ENCODE results near the gene SEMA3D.

The SEMA3D gene

DNA sequence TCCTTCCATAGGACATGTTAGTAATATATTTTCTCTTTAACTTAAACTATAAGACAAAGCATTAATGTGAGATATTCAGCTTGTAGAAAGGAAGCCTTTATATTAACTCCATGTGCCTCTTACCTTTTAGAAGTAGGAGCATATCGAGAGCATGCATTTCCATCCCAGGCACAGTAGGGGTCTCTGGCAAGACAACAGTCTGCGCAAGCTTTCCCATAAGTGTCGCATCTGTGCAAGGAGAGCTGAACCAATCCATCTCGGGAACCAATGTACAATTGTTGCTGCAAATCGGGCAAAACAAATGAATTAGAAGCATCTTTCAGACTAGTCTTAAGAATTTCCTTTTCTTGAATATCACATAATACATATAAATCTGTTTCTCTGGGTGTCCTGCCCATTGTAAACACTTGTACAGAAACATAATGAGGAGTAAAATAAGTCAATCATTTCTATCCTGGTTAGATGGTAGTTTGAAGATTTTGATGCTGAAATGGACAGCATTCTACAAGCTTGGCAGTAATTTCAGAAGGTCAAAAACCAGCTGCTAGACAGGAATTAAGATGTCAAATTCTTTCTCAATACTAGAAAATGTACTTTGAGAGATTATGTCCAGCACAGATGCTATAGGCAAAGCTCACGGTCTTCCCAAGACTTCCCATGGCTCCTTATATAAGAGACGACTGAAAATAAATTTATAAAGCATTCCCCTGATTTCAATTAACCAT is 171.8 kb downstream of the SEMA3D start:
- no peak for DNase-seq (ENCODE audit: low spot score)
- no peak for TF ChIP-seq CTCF (IDR thresholded peaks at IDR 0.05)
- Histone ChIP-seq H3K4me3 (no peak overlapping the region), H3K27ac (no peak overlapping the region)

DNA sequence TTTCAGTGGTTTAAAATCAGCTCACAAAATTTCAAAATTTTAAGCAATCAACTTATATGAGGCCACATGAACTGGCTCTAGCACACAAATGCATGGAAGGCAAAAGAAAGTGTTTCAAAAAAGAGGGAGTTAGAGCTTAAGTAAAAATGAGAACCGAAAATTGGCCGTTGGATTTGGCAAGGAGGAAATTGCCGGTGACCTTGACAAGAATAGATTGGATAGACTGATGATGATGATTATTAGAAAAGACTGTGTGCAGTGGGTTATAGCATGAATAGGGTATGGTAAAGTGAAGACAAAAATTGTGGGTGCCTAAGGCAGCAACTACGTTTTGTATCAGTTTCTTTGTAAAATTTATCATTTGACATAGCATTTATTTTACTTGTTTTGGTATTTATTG is 175.7 kb downstream of the SEMA3D start:
- no peak overlapping the region for H3K27ac ChIP-seq
- DNase-seq (ENCODE audit: low spot score) = no peak
- TF ChIP-seq CTCF (IDR thresholded peaks at IDR 0.05) = no peak
- no peak overlapping the region for H3K4me3 ChIP-seq

DNA sequence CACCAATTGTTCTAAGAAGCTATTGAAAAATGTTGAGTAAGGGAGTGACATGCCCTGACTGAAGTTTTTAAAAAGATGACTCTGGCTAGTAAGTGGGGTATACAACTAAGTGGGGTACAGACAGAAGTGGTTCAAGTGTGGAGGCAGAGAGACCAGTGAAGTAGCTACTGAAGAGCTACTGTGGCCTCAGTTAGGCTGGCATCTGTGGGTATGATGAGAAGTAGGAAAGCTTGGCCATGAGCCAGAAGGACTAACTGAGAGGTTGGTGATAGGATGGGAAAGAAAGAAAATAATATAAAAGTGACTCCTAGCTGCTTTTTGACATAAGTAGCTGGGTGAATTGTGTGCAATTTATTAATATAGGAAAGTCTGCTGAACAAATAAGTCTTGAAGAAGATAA is 176.6 kb downstream of the SEMA3D start:
- Histone ChIP-seq H3K4me3 (no peak overlapping the region), H3K27ac (no peak overlapping the region)
- TF ChIP-seq CTCF (IDR thresholded peaks at IDR 0.05) = no peak
- DNase-seq (ENCODE audit: low spot score) = no peak

DNA sequence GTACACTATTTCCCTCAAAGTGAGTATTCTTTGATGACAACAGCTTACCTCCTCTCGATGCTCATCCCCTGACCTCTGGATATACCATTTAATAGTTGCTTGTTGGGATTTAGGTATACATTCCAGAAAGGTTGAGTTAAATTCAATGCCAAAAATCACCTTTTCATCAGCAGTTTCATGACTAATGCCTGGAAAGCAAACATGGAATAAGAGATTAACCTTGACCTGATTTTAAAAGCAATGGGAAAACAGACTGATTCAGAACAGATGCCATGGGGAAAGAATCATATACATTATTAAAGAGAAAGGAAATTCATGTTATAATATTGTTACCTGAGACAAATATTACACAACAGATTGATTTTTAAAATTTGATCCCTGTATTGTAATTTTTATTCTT is 180.1 kb downstream of the SEMA3D start:
- TF ChIP-seq CTCF (IDR thresholded peaks at IDR 0.05) = no peak
- no peak overlapping the region for H3K4me3 ChIP-seq
- no peak overlapping the region for H3K27ac ChIP-seq
- no peak for DNase-seq (ENCODE audit: low spot score)

- no peak overlapping the region for H3K4me3 ChIP-seq
- no peak for DNase-seq (ENCODE audit: low spot score)
- H3K27ac ChIP-seq = no peak overlapping the region
- TF ChIP-seq CTCF (IDR thresholded peaks at IDR 0.05) = no peak
Observed at GRCh38 chr7:85004402-85004801, 182.5 kb downstream of the SEMA3D start.

DNA sequence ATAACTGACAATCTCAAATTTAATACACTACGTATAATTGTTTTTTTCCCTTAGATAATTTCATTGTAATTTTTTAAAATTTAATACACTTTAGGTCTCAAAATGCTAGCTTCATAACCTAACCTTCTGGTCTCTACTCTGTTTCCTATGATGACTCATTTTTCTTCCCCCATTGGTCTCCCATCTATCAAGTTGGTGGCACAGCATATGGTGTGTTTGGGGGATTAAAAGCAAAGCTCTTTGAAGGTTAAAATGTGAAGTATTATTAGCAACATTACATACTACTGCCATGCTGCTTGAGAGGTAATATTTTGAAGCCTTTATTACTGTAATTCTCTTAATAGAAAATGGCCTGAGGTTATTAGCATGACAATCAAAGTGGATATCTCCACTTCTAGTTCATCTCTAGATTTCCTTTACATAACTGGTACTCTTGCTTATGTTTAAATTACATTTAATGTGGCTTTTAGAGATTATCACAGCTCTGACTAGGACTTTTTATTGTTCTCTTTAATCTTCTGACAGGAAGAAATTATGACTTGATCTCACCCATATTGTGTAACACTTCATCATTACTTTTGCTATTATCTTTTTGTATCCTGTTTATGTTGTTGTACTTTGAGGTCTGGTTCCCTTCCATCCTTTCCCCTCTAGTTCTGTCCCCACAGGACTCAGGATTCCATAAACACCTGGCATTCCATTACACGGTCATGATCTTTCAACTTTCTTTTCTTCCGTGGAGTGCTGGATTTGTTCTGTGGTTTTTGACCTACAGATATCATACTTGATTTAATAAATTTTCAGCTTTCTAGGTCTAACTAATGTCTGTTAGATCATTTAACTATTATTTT is 185.1 kb downstream of the SEMA3D start:
- no peak overlapping the region for H3K27ac ChIP-seq
- no peak overlapping the region for H3K4me3 ChIP-seq
- no peak for DNase-seq (ENCODE audit: low spot score)
- TF ChIP-seq CTCF (IDR thresholded peaks at IDR 0.05) = no peak
